ENCODE results near the gene NUP205.
"Not testable (repeated sequence)": the region's sequence is repeated elsewhere in the genome, so short reads cannot be mapped to it uniquely, and the experiment has no call there.

NUP205 gene

DNA sequence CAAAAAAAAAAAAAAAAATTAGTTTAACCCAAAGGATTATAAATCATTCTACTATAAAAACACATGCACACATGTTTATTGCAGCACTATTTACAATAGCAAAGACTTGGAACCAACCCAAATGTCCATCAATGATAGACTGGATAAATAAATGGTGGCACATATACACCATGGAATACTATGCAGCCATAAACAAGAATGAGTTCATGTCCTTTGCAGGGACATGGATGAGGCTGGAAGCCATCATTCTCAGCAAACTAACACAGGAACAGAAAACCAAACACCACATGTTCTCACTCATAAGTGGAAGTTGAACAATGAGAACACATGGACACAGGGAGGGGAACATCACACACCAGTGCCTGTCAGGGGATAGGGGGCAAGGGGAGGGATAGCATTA lies 82.0 kb downstream of the NUP205 start:
- DNase-seq = not testable (repeated sequence)

- DNase-seq = no peak
These were observed 86.4 kb downstream of the NUP205 start for GRCh38 chr7:135644154-135644553.

- DNase-seq = no peak
These were observed 87.0 kb downstream of the NUP205 start for GRCh38 chr7:135644729-135645128.

DNA sequence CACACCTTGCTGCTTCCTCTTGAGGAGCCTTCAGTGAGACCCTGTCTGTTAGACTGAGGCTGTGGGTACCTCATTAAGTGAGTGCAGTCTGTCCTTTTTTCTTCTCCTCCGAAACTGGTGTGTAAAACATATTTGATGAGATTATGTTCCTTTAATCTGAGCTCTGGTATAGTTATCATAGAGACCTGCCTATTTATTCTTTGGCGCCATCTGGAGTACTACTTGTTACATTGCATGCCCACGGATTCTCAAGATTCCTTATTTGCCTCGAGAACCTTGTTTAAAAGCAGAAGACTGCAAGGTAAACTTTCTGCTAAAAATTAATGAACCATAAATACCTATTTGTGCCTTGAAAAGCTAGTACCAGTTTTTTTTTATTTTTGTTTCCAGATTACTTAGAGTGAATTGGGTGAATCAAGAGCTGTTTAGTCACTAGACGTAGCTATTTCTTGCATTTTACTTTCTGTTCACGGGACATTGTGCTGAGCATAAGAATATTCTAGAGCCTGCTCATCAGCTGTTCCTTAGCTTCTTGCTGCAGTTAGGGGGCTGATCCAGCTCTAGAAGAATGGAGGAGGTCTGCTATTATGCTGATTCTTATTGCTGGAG lies 87.7 kb downstream of the NUP205 start:
- peak; percentile 54 for DNase-seq

DNA sequence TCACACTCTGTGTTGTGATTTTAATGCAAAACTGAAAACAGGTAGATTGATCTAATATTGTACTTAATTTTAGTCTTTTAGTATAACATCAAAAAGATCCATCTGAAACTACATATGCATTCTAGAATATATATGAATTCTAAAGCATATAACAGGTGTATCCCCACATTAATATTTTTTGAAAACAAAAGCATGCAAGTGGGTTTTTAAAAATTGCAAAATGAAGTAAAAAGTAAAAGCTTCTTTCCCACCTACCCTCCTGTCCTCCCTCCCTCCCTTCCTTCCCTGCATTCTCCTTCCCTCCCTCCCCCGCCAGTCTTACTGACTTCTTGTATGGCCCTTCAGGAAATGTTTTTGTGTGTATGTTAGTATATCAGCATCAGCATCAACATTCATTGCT lies 90.0 kb downstream of the NUP205 start:
- DNase-seq = no peak

DNA sequence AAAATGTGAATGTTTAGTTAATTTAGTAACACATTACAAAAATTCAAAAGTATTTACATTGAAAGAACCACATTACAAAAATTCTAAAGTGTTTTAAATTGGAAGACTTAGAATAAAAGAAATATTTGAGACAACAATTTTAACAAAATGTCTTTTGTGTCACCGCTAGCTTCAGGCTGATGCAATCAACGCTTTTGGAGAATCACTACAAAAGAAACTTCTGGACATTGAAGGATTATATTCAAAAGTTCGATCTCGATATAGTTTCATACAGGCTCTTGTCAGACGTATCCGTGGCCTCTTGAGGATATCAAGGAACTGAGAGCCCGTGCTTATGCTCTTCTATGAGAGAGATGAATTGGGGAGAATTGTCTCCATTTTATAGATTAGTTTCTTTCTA lies 90.5 kb downstream of the NUP205 start:
- no peak for DNase-seq

- no peak for DNase-seq
These were observed 93.3 kb downstream of the NUP205 start for GRCh38 chr7:135650831-135651573.

- no peak for DNase-seq
These were observed 95.8 kb downstream of the NUP205 start for GRCh38 chr7:135653340-135654080.

DNA sequence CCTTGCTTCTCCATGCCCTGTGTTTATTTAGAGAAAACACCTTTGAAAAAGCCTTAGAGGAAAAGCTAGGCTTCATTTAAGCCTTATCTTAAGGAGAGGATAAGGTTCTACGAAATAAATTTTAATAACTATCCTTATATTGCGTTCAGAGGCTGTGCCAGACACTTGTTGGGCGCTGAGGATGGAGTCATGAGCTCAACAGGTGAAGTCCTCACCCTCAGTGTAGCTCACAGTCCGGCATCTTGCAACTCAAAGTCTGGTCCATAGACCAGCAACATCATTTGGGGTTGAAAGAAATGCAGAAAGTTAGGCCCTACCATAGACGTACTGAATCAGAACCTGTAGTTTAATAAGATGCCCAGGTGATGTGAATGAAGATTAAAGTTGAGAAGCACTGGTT lies 100.8 kb downstream of the NUP205 start:
- DNase-seq = no peak

DNA sequence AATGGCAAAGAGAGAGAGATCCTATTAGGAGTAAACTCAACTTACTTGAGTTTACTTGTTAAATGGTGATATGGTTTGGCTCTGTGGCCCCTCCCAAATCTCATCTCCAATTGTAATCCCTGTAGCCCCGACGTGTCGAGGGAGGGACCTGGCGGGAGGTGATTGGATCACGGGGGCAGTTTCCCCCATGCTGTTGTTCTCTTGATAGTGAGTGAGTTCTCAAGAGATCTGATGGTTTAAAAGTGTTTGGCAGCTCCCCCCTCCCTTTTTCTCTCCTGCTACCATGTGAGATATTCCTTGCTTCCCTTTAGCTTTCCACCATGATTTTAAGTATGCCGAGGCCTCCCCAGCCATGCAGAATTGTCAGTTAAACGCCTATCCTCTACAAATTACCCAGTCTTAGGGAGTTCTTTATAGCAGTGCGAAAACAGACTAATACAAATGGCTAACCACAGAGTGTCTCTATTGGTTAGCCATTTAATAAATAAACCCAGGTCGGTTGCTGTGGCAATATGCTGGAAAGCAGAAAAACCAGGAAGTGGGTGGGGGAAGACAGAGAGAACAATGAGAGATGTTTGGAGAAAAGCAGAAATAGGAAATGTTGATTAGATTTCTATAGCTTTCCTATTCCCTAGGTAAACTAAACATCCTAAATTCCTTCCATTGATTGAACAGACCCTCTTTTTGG lies 101.6 kb downstream of the NUP205 start:
- no peak for DNase-seq

DNA sequence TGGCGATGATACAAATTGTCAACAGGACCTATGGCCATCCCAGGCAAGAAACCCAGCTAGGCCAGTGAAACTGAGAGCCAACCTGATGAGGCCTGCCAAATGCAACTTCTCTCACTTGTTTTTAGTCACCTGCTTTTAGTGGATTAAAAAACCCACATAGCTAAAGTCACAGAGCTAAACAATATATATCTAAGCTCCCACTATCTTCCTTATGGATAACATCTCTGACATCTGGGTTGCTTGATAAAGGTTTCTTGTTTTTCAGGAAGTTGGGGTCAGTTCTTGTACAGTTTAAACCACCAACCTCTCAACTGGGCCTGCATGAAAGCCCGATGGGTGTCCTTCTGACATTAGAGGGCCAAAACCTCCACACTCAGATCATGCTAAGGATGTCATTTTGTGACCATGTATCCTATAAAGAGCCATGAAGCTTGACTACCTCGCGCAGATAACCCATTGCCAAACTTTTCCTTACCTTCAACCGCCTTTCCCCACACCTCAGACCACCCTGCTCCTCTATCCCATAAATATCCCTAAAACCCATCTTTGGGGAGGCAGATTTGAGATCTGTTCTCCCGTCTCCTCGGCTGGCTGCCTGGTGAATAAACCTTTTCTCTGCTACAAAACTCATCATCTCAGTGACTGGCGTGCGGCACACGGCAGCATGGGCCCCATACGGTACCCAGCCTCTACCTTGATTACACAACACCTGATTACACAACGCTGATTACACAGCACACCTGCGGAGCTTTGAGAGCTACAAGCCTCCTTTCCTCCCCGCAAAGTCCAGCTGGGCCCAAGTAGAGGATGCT lies 103.8 kb downstream of the NUP205 start:
- peak; percentile 8 for DNase-seq

DNA sequence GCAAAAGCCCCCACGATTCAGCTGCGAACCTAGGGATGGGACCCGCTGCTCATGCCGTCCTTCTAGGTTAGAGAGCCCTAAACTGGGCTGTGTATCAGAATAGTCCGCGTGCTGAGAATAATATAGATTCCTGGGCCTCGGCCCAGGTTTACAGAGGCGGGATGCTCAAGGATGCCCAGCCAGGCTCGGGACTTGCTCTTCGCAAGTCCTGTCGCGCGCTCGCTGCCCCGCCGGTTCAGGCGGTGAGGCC lies 104.3 kb downstream of the NUP205 start:
- DNase-seq = no peak

- DNase-seq = peak; percentile 95
These were observed 104.8 kb downstream of the NUP205 start, which contains the start of gene STMP1 for GRCh38 chr7:135662373-135663114. Gene STMP1, plus strand, starts transcription at chr7:135662514.

DNA sequence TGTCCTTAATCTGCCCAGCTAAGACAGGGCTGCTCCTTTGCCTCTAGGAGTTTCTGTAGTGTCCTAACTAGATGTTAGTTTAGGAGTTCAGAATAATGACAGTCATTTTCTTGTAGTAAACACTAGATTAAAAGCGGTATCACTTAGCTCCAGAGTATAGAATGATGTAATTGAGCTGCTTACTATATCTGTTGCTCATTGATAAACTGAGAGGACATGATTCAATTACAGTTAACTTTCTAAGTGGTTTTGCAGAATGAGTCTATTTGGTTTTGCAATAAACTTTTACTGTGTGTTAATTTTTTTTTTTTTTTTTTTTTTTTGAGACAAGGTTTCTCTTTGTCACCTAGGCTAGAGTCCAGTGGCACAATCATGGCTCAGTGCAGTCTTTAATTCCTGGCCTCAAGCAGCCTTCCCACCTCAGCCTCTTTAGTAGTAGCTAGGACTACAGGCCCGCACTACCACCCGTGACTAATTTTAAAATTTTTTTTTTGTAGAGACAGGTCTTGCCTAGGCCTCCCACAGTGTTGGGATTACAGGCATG lies 106.4 kb downstream of the NUP205 start:
- no peak for DNase-seq

DNA sequence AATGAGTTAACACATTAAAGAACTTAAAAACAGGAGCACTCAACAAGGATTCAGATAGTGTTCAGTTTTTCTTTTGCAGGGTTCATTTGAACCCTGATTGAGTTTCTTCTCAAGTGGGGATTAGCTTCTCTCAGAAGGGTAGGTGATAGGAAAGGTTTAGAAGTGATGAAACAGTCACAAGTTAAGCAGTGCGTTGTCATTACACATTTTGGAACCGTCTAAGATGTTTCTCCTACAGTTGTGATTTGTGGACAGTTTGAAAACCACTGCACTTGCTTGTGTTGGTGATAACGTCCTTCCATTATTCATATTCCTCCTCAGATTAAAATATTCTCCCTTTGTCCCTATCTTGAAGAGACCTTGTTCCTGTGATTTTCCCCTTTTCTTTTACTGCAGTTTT lies 107.3 kb downstream of the NUP205 start:
- no peak for DNase-seq

GRCh38 chr7:135666156-135666555 lies 108.4 kb downstream of the NUP205 start:
- no peak for DNase-seq

- DNase-seq = no peak
These were observed 109.1 kb downstream of the NUP205 start for GRCh38 chr7:135666846-135667245.

DNA sequence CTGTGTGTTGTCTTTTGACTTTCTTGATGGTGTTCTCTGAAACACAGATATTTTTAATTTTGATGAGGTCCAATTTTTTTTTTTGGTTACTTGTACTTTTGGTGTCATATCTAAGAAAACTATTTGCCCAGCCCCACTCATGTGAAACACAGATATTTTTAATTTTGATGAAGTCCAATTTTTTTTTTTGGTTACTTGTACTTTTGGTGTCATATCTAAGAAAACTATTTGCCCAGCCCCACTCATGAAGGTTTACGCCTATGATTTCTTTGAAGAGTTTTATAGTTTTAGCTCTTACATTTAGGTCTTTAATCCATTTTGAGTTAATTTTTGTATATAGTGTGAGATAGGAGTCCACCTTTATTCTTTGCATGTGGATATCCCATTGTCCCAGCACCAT lies 109.9 kb downstream of the NUP205 start:
- DNase-seq = not testable (repeated sequence)

GRCh38 chr7:135668852-135669395 lies 111.2 kb downstream of the NUP205 start:
- not testable (repeated sequence) for DNase-seq

GRCh38 chr7:135669774-135670173 lies 112.1 kb downstream of the NUP205 start:
- no peak for DNase-seq

DNA sequence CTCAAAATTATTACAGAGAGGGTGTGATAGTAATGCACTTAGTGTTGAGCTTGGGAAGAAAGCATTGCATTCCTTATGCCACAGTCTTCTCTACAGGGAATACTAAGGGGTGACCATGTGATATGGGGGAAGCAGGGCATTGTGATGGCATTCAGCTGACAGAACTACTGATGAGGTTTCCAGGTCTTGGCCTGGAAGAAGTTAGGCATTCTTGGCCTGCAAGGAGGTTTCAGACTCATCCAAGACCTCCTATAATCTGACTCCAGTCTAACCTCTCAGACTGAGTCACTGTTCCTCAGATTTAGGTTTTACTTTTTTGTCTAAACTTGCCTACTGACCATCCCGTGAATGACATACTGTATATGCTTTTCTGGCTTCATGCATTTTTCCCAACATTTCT lies 112.5 kb downstream of the NUP205 start:
- DNase-seq = no peak
